HCT116 (cell line): ENCODE data around the gene GDF2. TPM values are rescaled to one million over a fixed set of nuclear protein-coding genes. Genes with fewer than 3 reads are reported as not detected.

Source experiments
- ATAC-seq: fragments of 200-7000 bp; cut with Tn5 transposase; 2 replicates; pipeline ENCODE4 v1.9.1; 2020; ENCODE audit warnings: mild to moderate bottlenecking, moderate library complexity
- BruUV-seq: library from RNA; stranded (reverse); fragments of 400-500 nt; replicated peaks from 2 replicates; lab custom pipeline; 2021; lab: Mats Ljungman, UMichigan
- CTCF ChIA-PET: fragments of 300-600 bp; sonication (Branson Sonifier 250); formaldehyde crosslinking; loops from one replicate; lab custom pipeline; 2021; ENCODE audit warnings: antibody characterized with exemption; lab: Charles Lee
- POLR2A ChIA-PET: fragments of 300-600, 350-600 bp; sonication (Branson Sonifier 250); formaldehyde crosslinking; loops from one replicate; lab custom pipeline; 2021; ENCODE audit warnings: antibody characterized with exemption; lab: Charles Lee
- RAD21 ChIA-PET, 2 experiments: fragments of 300-600 bp; sonication (Branson Sonifier 250); formaldehyde crosslinking; loops; one replicate each; lab custom pipeline; 2023; ENCODE audit warnings: low total read pairs in 2 of 2; ENCODE audit not compliant: uncharacterized antibody in 2 of 2, unreplicated experiment in 2 of 2, low non-redundant PET in 1 of 2; lab: Charles Lee
- DNase-seq: peaks from one replicate; pipeline ENCODE4 v3.0.0-alpha.2; 2010; ENCODE audit warnings: low read depth, low spot score
- H2AFZ ChIP-seq: fragments of 200-600 bp; shearing (Covaris generic), sonication (generic); 2 replicates; pipeline ENCODE4 v1.6.1; 2017; ENCODE audit warnings: low read depth, mixed run types, mixed read lengths, antibody characterized with exemption, low read length; ENCODE audit not compliant: poor library complexity, severe bottlenecking
- H3K27ac ChIP-seq: 2 replicates; pipeline ENCODE4 v1.5.1; 2012; ENCODE audit warnings: low read depth, low read length
- H3K27me3 ChIP-seq: fragments of 200-600 bp; sonication (generic); 2 replicates; pipeline ENCODE4 v1.6.1; 2016; ENCODE audit warnings: mixed run types, low read length, mixed read lengths; ENCODE audit not compliant: insufficient read depth
- H3K36me3 ChIP-seq, 2 experiments: fragments of 200-500 bp in 1 of 2; fragments of 200-600 bp in 1 of 2; sonication (Bioruptor generic) in 1 of 2; sonication (generic) in 1 of 2; 2 replicates each; pipeline versions ENCODE4 v1.5.1 to v1.6.1; 2014 to 2016; ENCODE audit warnings: low read length in 2 of 2, inconsistent platforms in 1 of 2, mixed read lengths in 1 of 2, mixed run types in 1 of 2; ENCODE audit not compliant: insufficient read depth in 2 of 2, control insufficient read depth in 1 of 2
- H3K4me1 ChIP-seq, 2 experiments: fragments of 200-600 bp in 1 of 2; sonication (generic) in 1 of 2; 2 replicates each; pipeline versions ENCODE4 v1.5.1 to v1.6.1; 2012 to 2017; ENCODE audit warnings: low read length in 2 of 2, inconsistent platforms in 1 of 2, mild to moderate bottlenecking in 1 of 2, mixed read lengths in 1 of 2, mixed run types in 1 of 2, moderate library complexity in 1 of 2; ENCODE audit not compliant: insufficient read depth in 2 of 2, control insufficient read depth in 1 of 2
- H3K4me2 ChIP-seq: fragments of 200-600 bp; sonication (generic); 2 replicates; pipeline ENCODE4 v1.6.1; 2017; ENCODE audit warnings: mixed run types, low read length, mixed read lengths
- H3K4me3 ChIP-seq, 2 experiments: fragments of 200-600 bp in 1 of 2; sonication (generic) in 1 of 2; replicated peaks in 1 of 2; 2 replicates each; pipeline ENCODE4 v1.5.1; 2011 to 2016; ENCODE audit warnings: low read length in 2 of 2, control low read depth in 1 of 2, low read depth in 1 of 2, mild to moderate bottlenecking in 1 of 2, mixed read lengths in 1 of 2, mixed run types in 1 of 2
- H3K79me2 ChIP-seq: fragments of 200-600 bp; sonication (generic); 2 replicates; pipeline ENCODE4 v1.6.1; 2017; ENCODE audit warnings: mild to moderate bottlenecking, mixed run types, low read length, moderate library complexity, mixed read lengths; ENCODE audit not compliant: insufficient read depth
- H3K9ac ChIP-seq: fragments of 200-600 bp; sonication (generic); 2 replicates; pipeline ENCODE4 v1.6.1; 2016; ENCODE audit warnings: low read length, mixed read lengths
- H3K9me2 ChIP-seq: fragments of 200-600 bp; sonication (generic), shearing (Covaris generic); 2 replicates; pipeline ENCODE4 v1.6.1; 2017; ENCODE audit warnings: mixed run types, mild to moderate bottlenecking, moderate library complexity; ENCODE audit not compliant: insufficient read depth
- H3K9me3 ChIP-seq, 2 experiments: fragments of 200-500 bp in 1 of 2; fragments of 200-600 bp in 1 of 2; sonication (Bioruptor generic) in 1 of 2; sonication (generic) in 1 of 2; 2 replicates each; pipeline ENCODE4 v1.6.1; 2014 to 2017; ENCODE audit warnings: low read length in 2 of 2, mixed read lengths in 2 of 2, inconsistent platforms in 1 of 2, low read depth in 1 of 2, mild to moderate bottlenecking in 1 of 2, mixed run types in 1 of 2, moderate library complexity in 1 of 2; ENCODE audit not compliant: control insufficient read depth in 1 of 2, insufficient read depth in 1 of 2
- H4K20me1 ChIP-seq: fragments of 200-600 bp; sonication (generic), shearing (Covaris generic); 2 replicates; pipeline ENCODE4 v1.6.1; 2017; ENCODE audit warnings: mixed run types, mild to moderate bottlenecking, moderate library complexity; ENCODE audit not compliant: insufficient read depth
- CBX3 ChIP-seq: IDR thresholded peaks from 2 replicates; pipeline ENCODE4 v1.6.1; 2012; ENCODE audit warnings: low read depth
- CEBPB ChIP-seq: IDR thresholded peaks from 2 replicates; pipeline ENCODE4 v1.6.1; 2012; ENCODE audit warnings: low read depth
- CTCF ChIP-seq, 3 experiments: fragments of 200-600 bp in 1 of 3; sonication (generic) in 1 of 3; IDR thresholded peaks in 2 of 3; conservative IDR thresholded peaks in 1 of 3; 2 replicates each; pipeline ENCODE4 v1.5.1; 2012 to 2017; ENCODE audit warnings: low read depth in 2 of 3, low read length in 2 of 3, antibody characterized with exemption in 1 of 3, borderline replicate concordance in 1 of 3, control low read depth in 1 of 3, mild to moderate bottlenecking in 1 of 3, mixed read lengths in 1 of 3, mixed run types in 1 of 3, moderate library complexity in 1 of 3; ENCODE audit not compliant: insufficient read depth in 1 of 3
- ELF1 ChIP-seq: IDR thresholded peaks from 2 replicates; pipeline ENCODE4 v1.6.1; 2012; ENCODE audit warnings: low read depth, borderline replicate concordance
- EZH2phosphoT487 ChIP-seq: fragments of 200-600 bp; IDR thresholded peaks from 2 replicates; pipeline ENCODE4 v1.6.1; 2018; ENCODE audit warnings: antibody characterized with exemption, borderline replicate concordance
- FOSL1 ChIP-seq: IDR thresholded peaks from 2 replicates; pipeline ENCODE4 v1.6.1; 2012; ENCODE audit warnings: low read depth
- JUND ChIP-seq: IDR thresholded peaks from 2 replicates; pipeline ENCODE4 v1.6.1; 2012
- POLR2A ChIP-seq: IDR thresholded peaks from 2 replicates; pipeline ENCODE4 v1.7.0; 2011; ENCODE audit warnings: borderline replicate concordance; ENCODE audit not compliant: insufficient read depth, insufficient read length; ENCODE audit errors: extremely low read depth
- POLR2AphosphoS5 ChIP-seq: IDR thresholded peaks from 2 replicates; pipeline ENCODE4 v1.6.1; 2011; ENCODE audit warnings: mild to moderate bottlenecking, low read depth, low read length, moderate library complexity
- REST ChIP-seq: IDR thresholded peaks from 2 replicates; pipeline ENCODE4 v1.6.1; 2012; ENCODE audit warnings: low read depth
- SIN3A ChIP-seq: IDR thresholded peaks from 2 replicates; pipeline ENCODE4 v1.6.1; 2012; ENCODE audit warnings: low read depth
- SP1 ChIP-seq: IDR thresholded peaks from 2 replicates; pipeline ENCODE4 v1.6.1; 2012; ENCODE audit warnings: low read depth
- SRF ChIP-seq: IDR thresholded peaks from 2 replicates; pipeline ENCODE4 v1.6.1; 2012; ENCODE audit warnings: low read depth
- ZBTB33 ChIP-seq: IDR thresholded peaks from 2 replicates; pipeline ENCODE4 v1.6.1; 2011; ENCODE audit warnings: mild to moderate bottlenecking, low read length, moderate library complexity; ENCODE audit not compliant: insufficient replicate concordance; ENCODE audit errors: extremely low read depth
- intact Hi-C: fragments of 100-400 bp; cut with micrococcal nuclease; formaldehyde crosslinking; loops from 2 replicates; pipeline ENCODE4 v1.10.0; 2022
- total RNA-seq: library from RNA; stranded (reverse); gene quantifications from one replicate; pipeline ENCODE4 v1.2.1, GENCODE V29; 2021; ENCODE audit not compliant: unreplicated experiment

The GDF2 gene
- total RNA-seq, 1 experiment from 2014 or later: not detected

- RAD21 ChIA-PET: no interaction called here
These were observed 45.4 kb downstream of the GDF2 start for GRCh38 chr10:47367646-47368045.

More at GRCh38 chr10:47367646-47368045, 45.4 kb downstream of the GDF2 start:
- no peak for ATAC-seq
- Histone ChIP-seq H3K27ac (no peak overlapping the region), H3K9me3 (no peaks in the 10 kb centered on the region), H2AFZ (no peak overlapping the region), H3K36me3 (no peaks in the 10 kb centered on the region), H3K9me2 (no peaks in the 10 kb centered on the region)
- POLR2A ChIA-PET: no interaction called here
- TF ChIP-seq SP1: no peak
- no peak for TF ChIP-seq ZBTB33
- no peak for TF ChIP-seq SRF
- TF ChIP-seq CTCF (IDR thresholded peaks at IDR 0.05 in 2 of 3, conservative IDR thresholded peaks at IDR 0.05 in 1 of 3; ENCODE audit: borderline replicate concordance in 1 of 3, insufficient read depth in 1 of 3, low read depth in 2 of 3, low read length in 2 of 3): no peak
- TF ChIP-seq ELF1: no peak
- TF ChIP-seq REST: no peak
- TF ChIP-seq POLR2A: no peak
- TF ChIP-seq EZH2phosphoT487: no peak
- no peak for TF ChIP-seq FOSL1
- TF ChIP-seq SIN3A: no peak
- TF ChIP-seq CEBPB: no peak
- no peak for TF ChIP-seq JUND
- no peak for TF ChIP-seq CBX3
- TF ChIP-seq POLR2AphosphoS5: no peak
- TF ChIP-seq, all 23 proteins: peak for 0
- Histone ChIP-seq H3K4me1 (peaks cover 0 to 6% of the 10 kb centered on the region in 2 experiments; a peak in 1 of 4 replicates), H4K20me1 (no peaks in the 10 kb centered on the region), H3K4me3 (no peak overlapping the region), H3K27me3 (no peaks in the 10 kb centered on the region), H3K9ac (no peak overlapping the region), H3K4me2 (no peak overlapping the region), H3K79me2 (no peaks in the 10 kb centered on the region)
- intact Hi-C loops: no loop called here
- CTCF ChIA-PET: no interaction called here
- DNase-seq: no peak
- no TSS peak for BruUV-seq
